ENCODE measurements around the gene TCAP.

TCAP gene

DNA sequence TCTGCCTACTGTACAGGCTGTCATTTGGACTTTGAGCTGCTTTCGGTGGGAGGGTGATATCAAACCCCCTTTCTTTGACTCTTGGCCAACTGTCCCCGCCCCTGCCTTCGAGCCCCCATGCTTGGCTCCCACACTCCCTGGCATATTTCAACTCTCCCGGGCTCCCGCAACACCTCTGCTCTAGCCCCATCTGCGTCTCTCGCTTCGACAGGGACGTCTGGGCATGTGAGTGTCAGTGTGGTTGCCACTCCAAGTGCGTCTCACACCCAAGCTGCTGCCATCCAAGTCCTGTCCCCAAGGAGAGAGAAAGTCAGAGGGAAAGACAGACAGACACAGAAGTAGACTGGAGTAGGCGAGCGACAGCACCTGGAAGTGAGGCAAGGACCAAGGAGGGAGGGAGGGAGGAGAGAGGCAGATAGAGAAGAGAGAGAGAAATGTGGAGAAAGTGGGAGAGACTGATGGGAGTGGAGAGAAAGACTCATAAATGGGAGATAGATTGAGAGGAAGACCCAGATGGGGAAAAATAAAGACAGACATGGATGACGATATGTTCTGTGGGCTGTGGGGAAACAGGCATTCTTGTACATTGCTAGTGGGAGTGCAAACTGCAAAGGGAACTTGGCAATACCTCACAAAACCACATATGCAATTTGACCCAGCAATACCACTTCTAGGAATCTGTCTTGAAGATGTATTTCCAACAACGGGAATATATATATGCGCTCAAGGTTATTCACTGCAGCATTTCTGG lies 16.4 kb upstream of the TCAP start:
- no peaks in the 10 kb centered on the region for H3K27me3 ChIP-seq (ENCODE audit: control insufficient read depth in 2 of 2, insufficient read depth in 2 of 2, low read length in 2 of 2)
- peaks cover 26 to 33% of the 10 kb centered on the region in 2 donors for H3K4me1 ChIP-seq (ENCODE audit: control insufficient read depth in 2 of 2, insufficient read depth in 2 of 2, low read length in 2 of 2)
- peaks cover 2 to 11% of the 10 kb centered on the region in 2 donors for H3K36me3 ChIP-seq (ENCODE audit: control insufficient read depth in 2 of 2, insufficient read depth in 2 of 2, low read length in 2 of 2)
- H3K9me3 ChIP-seq (ENCODE audit: control insufficient read depth in 2 of 2, low read length in 2 of 2) = no peaks in the 10 kb centered on the region
- no peak overlapping the region for H3K27ac ChIP-seq (ENCODE audit: low read depth in 2 of 2, low read length in 2 of 2)
- H3K4me3 ChIP-seq (ENCODE audit: low read length in 2 of 2) = no peak overlapping the region
- H3K9ac ChIP-seq (ENCODE audit: low read depth in 1 of 2, low read length in 2 of 2) = no peak overlapping the region

GRCh38 chr17:39650121-39650579 lies 15.0 kb upstream of the TCAP start:
- peaks cover 4 to 11% of the 10 kb centered on the region in 2 donors for H3K36me3 ChIP-seq (ENCODE audit: control insufficient read depth in 2 of 2, insufficient read depth in 2 of 2, low read length in 2 of 2)
- no peaks in the 10 kb centered on the region for H3K27me3 ChIP-seq (ENCODE audit: control insufficient read depth in 2 of 2, insufficient read depth in 2 of 2, low read length in 2 of 2)
- H3K9me3 ChIP-seq (ENCODE audit: control insufficient read depth in 2 of 2, low read length in 2 of 2) = no peaks in the 10 kb centered on the region
- peaks cover 26 to 33% of the 10 kb centered on the region in 2 donors for H3K4me1 ChIP-seq (ENCODE audit: control insufficient read depth in 2 of 2, insufficient read depth in 2 of 2, low read length in 2 of 2)
- no peak overlapping the region for H3K4me3 ChIP-seq (ENCODE audit: low read length in 2 of 2)
- H3K9ac ChIP-seq (ENCODE audit: low read depth in 1 of 2, low read length in 2 of 2) = no peak overlapping the region
- no peak overlapping the region for H3K27ac ChIP-seq (ENCODE audit: low read depth in 2 of 2, low read length in 2 of 2)

DNA sequence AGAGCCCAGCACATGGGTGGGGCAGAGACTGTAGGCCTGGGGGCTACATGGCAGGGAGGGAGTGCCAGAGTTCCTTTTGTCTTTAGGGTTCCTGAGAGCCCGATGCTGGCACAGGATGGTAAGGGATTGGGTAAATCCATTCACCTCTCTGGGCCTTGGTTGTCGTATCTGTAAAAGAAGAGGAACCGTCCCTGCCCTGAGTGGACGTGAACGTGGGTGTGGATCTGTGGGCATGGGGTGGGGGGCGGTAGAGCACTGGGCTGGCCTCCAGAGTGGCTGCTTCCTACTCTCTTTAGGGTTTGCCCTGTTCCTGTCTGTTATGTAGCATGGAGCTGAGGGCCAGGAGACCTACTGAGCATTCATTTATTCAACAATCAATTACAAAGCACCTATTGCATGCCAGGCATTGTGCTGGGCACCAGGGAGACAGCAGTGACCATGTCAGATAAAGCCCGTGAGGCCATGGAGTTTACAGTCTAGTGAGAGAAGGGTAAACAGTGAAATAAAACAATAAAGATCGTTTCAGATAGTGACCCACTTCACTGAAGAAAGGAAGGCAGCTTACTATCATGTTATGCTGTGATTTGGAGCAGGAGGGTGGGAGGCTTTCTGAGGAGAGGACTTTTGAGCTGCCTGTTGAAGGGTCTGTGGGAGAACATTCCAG lies 13.1 kb upstream of the TCAP start:
- Histone ChIP-seq H3K9ac (ENCODE audit: low read depth in 1 of 2, low read length in 2 of 2) (peak overlapping the region in 1 of 2 donors; percentile 41), H3K4me1 (ENCODE audit: control insufficient read depth in 2 of 2, insufficient read depth in 2 of 2, low read length in 2 of 2) (peaks cover 26 to 31% of the 10 kb centered on the region in 2 donors)

DNA sequence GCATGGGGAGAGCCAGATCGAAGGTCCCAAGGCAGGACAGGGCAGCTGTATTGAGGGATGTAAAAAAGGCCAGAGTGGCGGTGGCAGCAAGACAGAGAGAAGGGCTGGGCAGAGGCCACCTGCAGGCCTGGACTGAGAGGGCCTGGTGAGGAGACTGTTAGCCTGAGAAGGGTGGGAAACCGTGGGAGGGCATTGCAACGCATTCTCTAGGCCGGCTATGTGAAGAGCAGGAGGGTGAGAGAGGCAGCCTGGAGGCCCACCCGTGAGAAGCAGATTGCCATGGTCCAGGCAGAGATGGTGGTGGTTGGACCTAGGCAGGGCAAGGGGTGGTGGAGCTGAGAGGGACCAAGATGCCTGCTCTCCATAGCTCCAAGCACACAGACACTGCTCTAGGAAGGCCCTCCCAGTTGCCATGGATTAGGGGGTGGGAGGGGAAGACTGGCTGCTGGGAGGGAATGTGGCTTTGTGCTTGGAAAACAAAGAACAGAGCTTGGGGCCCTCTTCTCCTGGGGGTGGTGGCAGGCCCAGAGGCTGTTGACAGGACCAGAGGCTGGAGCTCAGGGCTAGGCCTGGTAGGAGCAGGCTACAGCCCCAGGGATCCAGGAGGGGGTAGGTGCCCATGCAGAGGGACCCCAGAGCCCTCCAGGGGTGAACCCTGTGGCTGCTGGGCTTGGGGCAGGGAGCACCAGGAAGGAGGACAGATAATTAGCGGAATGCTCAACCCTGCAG lies 12.4 kb upstream of the TCAP start:
- Histone ChIP-seq H3K9me3 (ENCODE audit: control insufficient read depth in 2 of 2, low read length in 2 of 2) (no peaks in the 10 kb centered on the region), H3K27me3 (ENCODE audit: control insufficient read depth in 2 of 2, insufficient read depth in 2 of 2, low read length in 2 of 2) (no peaks in the 10 kb centered on the region), H3K4me1 (ENCODE audit: control insufficient read depth in 2 of 2, insufficient read depth in 2 of 2, low read length in 2 of 2) (peaks cover 26 to 31% of the 10 kb centered on the region in 2 donors), H3K36me3 (ENCODE audit: control insufficient read depth in 2 of 2, insufficient read depth in 2 of 2, low read length in 2 of 2) (peaks cover 11 to 19% of the 10 kb centered on the region in 2 donors), H3K4me3 (ENCODE audit: low read length in 2 of 2) (no peak overlapping the region), H3K9ac (ENCODE audit: low read depth in 1 of 2, low read length in 2 of 2) (peak overlapping the region in 1 of 2 donors; percentile 41), H3K27ac (ENCODE audit: low read depth in 2 of 2, low read length in 2 of 2) (peak overlapping the region; percentile 71 to 83)

More for the DNA sequence above, 13.1 kb upstream of the TCAP start:
- Histone ChIP-seq H3K27me3 (ENCODE audit: control insufficient read depth in 2 of 2, insufficient read depth in 2 of 2, low read length in 2 of 2) (no peaks in the 10 kb centered on the region), H3K27ac (ENCODE audit: low read depth in 2 of 2, low read length in 2 of 2) (peak overlapping the region; percentile 71 to 83), H3K9me3 (ENCODE audit: control insufficient read depth in 2 of 2, low read length in 2 of 2) (no peaks in the 10 kb centered on the region), H3K36me3 (ENCODE audit: control insufficient read depth in 2 of 2, insufficient read depth in 2 of 2, low read length in 2 of 2) (peaks cover 8 to 15% of the 10 kb centered on the region in 2 donors), H3K4me3 (ENCODE audit: low read length in 2 of 2) (no peak overlapping the region)

GRCh38 chr17:39653316-39653661 lies 11.9 kb upstream of the TCAP start:
- Histone ChIP-seq H3K4me3 (ENCODE audit: low read length in 2 of 2) (no peak overlapping the region), H3K27ac (ENCODE audit: low read depth in 2 of 2, low read length in 2 of 2) (peak overlapping the region; percentile 71 to 83), H3K27me3 (ENCODE audit: control insufficient read depth in 2 of 2, insufficient read depth in 2 of 2, low read length in 2 of 2) (no peaks in the 10 kb centered on the region), H3K4me1 (ENCODE audit: control insufficient read depth in 2 of 2, insufficient read depth in 2 of 2, low read length in 2 of 2) (peaks cover 26 to 31% of the 10 kb centered on the region in 2 donors), H3K36me3 (ENCODE audit: control insufficient read depth in 2 of 2, insufficient read depth in 2 of 2, low read length in 2 of 2) (peaks cover 16 to 24% of the 10 kb centered on the region in 2 donors), H3K9ac (ENCODE audit: low read depth in 1 of 2, low read length in 2 of 2) (peak overlapping the region in 1 of 2 donors; percentile 41), H3K9me3 (ENCODE audit: control insufficient read depth in 2 of 2, low read length in 2 of 2) (no peaks in the 10 kb centered on the region)

DNA sequence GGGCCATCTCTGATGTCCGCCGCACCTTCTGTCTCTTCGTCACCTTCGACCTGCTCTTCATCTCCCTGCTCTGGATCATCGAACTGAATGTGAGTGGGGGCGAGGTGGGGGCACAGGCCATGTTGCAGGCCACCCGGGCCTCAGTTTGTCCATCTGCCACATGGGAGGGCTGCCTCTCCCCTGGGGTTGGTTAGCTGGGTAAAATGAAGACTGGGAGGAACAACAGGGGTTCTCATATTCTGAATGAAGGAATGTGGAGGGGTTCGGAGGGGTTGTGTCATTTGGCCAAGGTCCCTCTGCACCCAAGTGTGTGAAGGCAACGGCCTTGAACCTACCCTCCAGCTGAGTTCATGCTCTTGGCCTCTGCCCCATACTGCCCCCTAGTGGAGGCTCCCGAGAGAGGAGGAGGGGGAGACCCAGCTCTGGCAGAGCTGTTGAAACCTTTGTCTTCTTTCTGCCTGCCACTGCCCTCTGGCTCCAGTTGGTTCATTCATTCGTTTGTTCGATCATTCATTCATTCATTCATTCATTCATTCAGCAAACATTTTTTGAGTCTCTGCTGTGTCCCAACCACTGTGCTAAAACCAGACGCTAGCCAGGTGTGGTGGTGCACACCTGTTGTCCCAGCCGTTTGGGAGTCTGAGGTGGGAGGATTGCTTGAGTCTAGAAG lies 11.4 kb upstream of the TCAP start:
- H3K4me1 ChIP-seq (ENCODE audit: control insufficient read depth in 2 of 2, insufficient read depth in 2 of 2, low read length in 2 of 2) = peaks cover 26 to 31% of the 10 kb centered on the region in 2 donors
- no peak overlapping the region for H3K4me3 ChIP-seq (ENCODE audit: low read length in 2 of 2)
- no peaks in the 10 kb centered on the region for H3K9me3 ChIP-seq (ENCODE audit: control insufficient read depth in 2 of 2, low read length in 2 of 2)
- H3K9ac ChIP-seq (ENCODE audit: low read depth in 1 of 2, low read length in 2 of 2) = peak overlapping the region in 1 of 2 donors; percentile 41
- peak overlapping the region; percentile 71 to 83 for H3K27ac ChIP-seq (ENCODE audit: low read depth in 2 of 2, low read length in 2 of 2)
- H3K27me3 ChIP-seq (ENCODE audit: control insufficient read depth in 2 of 2, insufficient read depth in 2 of 2, low read length in 2 of 2) = no peaks in the 10 kb centered on the region
- H3K36me3 ChIP-seq (ENCODE audit: control insufficient read depth in 2 of 2, insufficient read depth in 2 of 2, low read length in 2 of 2) = peaks cover 22 to 28% of the 10 kb centered on the region in 2 donors

DNA sequence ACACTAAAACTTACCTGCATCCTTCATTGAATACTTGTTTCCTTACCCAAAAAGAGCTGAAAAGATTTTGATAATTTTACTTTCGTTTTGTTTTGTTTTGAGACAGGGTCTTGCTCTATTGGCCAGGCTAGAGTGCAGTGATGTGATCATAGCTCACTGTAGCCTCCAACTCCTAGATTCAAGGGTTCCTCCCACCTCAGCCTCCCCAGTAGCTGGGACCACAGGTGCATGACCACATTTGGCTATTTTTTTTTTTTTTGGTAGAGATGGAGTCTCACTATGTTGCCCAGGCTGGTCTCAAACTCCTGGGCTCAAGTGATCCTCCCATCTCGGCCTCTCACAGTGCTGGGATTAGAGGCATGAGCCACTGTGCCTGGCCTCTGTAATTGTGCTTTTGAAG lies 10.0 kb upstream of the TCAP start:
- H3K9me3 ChIP-seq (ENCODE audit: control insufficient read depth in 2 of 2, low read length in 2 of 2) = no peaks in the 10 kb centered on the region
- H3K4me1 ChIP-seq (ENCODE audit: control insufficient read depth in 2 of 2, insufficient read depth in 2 of 2, low read length in 2 of 2) = peaks cover 26 to 31% of the 10 kb centered on the region in 2 donors
- H3K27ac ChIP-seq (ENCODE audit: low read depth in 2 of 2, low read length in 2 of 2) = no peak overlapping the region
- peaks cover 22 to 34% of the 10 kb centered on the region in 2 donors for H3K36me3 ChIP-seq (ENCODE audit: control insufficient read depth in 2 of 2, insufficient read depth in 2 of 2, low read length in 2 of 2)
- H3K27me3 ChIP-seq (ENCODE audit: control insufficient read depth in 2 of 2, insufficient read depth in 2 of 2, low read length in 2 of 2) = no peaks in the 10 kb centered on the region
- H3K9ac ChIP-seq (ENCODE audit: low read depth in 1 of 2, low read length in 2 of 2) = no peak overlapping the region
- no peak overlapping the region for H3K4me3 ChIP-seq (ENCODE audit: low read length in 2 of 2)

- Histone ChIP-seq H3K9ac (ENCODE audit: low read depth in 1 of 2, low read length in 2 of 2) (no peak overlapping the region), H3K4me3 (ENCODE audit: low read length in 2 of 2) (no peak overlapping the region), H3K36me3 (ENCODE audit: control insufficient read depth in 2 of 2, insufficient read depth in 2 of 2, low read length in 2 of 2) (peaks cover 35 to 51% of the 10 kb centered on the region in 2 donors), H3K4me1 (ENCODE audit: control insufficient read depth in 2 of 2, insufficient read depth in 2 of 2, low read length in 2 of 2) (peaks cover 17 to 22% of the 10 kb centered on the region in 2 donors), H3K27ac (ENCODE audit: low read depth in 2 of 2, low read length in 2 of 2) (no peak overlapping the region), H3K9me3 (ENCODE audit: control insufficient read depth in 2 of 2, low read length in 2 of 2) (no peaks in the 10 kb centered on the region), H3K27me3 (ENCODE audit: control insufficient read depth in 2 of 2, insufficient read depth in 2 of 2, low read length in 2 of 2) (no peaks in the 10 kb centered on the region)
Observed at GRCh38 chr17:39658346-39658745, 6.8 kb upstream of the TCAP start.

- H3K27me3 ChIP-seq (ENCODE audit: control insufficient read depth in 2 of 2, insufficient read depth in 2 of 2, low read length in 2 of 2) = no peaks in the 10 kb centered on the region
- H3K4me1 ChIP-seq (ENCODE audit: control insufficient read depth in 2 of 2, insufficient read depth in 2 of 2, low read length in 2 of 2) = peaks cover 15 to 20% of the 10 kb centered on the region in 2 donors
- no peak overlapping the region for H3K4me3 ChIP-seq (ENCODE audit: low read length in 2 of 2)
- no peaks in the 10 kb centered on the region for H3K9me3 ChIP-seq (ENCODE audit: control insufficient read depth in 2 of 2, low read length in 2 of 2)
- H3K9ac ChIP-seq (ENCODE audit: low read depth in 1 of 2, low read length in 2 of 2) = no peak overlapping the region
- H3K36me3 ChIP-seq (ENCODE audit: control insufficient read depth in 2 of 2, insufficient read depth in 2 of 2, low read length in 2 of 2) = peaks cover 35 to 51% of the 10 kb centered on the region in 2 donors
- peak overlapping the region in 1 of 2 donors; percentile 44 for H3K27ac ChIP-seq (ENCODE audit: low read depth in 2 of 2, low read length in 2 of 2)
Observed at GRCh38 chr17:39658760-39659159, 6.4 kb upstream of the TCAP start.
